ENCODE data around the gene TCEA2.

- TF ChIP-seq POLR2AphosphoS5 (IDR thresholded peaks at IDR 0.05): no peak
- TF ChIP-seq, protein P1, sequence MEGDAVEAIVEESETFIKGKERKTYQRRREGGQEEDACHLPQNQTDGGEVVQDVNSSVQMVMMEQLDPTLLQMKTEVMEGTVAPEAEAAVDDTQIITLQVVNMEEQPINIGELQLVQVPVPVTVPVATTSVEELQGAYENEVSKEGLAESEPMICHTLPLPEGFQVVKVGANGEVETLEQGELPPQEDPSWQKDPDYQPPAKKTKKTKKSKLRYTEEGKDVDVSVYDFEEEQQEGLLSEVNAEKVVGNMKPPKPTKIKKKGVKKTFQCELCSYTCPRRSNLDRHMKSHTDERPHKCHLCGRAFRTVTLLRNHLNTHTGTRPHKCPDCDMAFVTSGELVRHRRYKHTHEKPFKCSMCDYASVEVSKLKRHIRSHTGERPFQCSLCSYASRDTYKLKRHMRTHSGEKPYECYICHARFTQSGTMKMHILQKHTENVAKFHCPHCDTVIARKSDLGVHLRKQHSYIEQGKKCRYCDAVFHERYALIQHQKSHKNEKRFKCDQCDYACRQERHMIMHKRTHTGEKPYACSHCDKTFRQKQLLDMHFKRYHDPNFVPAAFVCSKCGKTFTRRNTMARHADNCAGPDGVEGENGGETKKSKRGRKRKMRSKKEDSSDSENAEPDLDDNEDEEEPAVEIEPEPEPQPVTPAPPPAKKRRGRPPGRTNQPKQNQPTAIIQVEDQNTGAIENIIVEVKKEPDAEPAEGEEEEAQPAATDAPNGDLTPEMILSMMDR (IDR thresholded peaks at IDR 0.05): no peak
Measured at GRCh38 chr20:64070244-64070993, 7.4 kb downstream of the TCEA2 start.

All from esophagus muscularis mucosa (tissue), 3 donors.